Head of caudate nucleus (tissue), 42 donors: ENCODE results near the gene BTBD7.

Experiments
- DNase-seq, 42 donors: peaks; one replicate each; pipeline versions ENCODE4 v3.0.0 to v3.0.0-alpha.2; 2020 to 2021; ENCODE audit warnings: mixed read lengths in 7 of 42
- intact Hi-C: fragments of 100-400 bp; cut with DNase I; formaldehyde crosslinking; loops from one replicate; pipeline ENCODE4 v1.15.0; 2022

The BTBD7 gene

GRCh38 chr14:93230539-93230938 is 102.3 kb downstream of the BTBD7 start:
- intact Hi-C loops = loop anchor here (10.0 kb wide), 1 partner anchor 394 kb away; no protein-coding TSS in a partner anchor

GRCh38 chr14:93228550-93228949 is 104.3 kb downstream of the BTBD7 start:
- DNase-seq = no peak
- intact Hi-C loops = no loop called here

More at GRCh38 chr14:93230539-93230938, 102.3 kb downstream of the BTBD7 start:
- DNase-seq = peak in 1 of 42 donors; percentile 40

- intact Hi-C loops = no loop called here
- DNase-seq = peak in 1 of 42 donors; percentile 36
Observed at GRCh38 chr14:93223565-93223964, 109.3 kb downstream of the BTBD7 start.

- intact Hi-C loops = no loop called here
- no peak for DNase-seq
Observed at GRCh38 chr14:93220509-93220908, 112.3 kb downstream of the BTBD7 start.

GRCh38 chr14:93219103-93219726 is 113.6 kb downstream of the BTBD7 start:
- intact Hi-C loops = no loop called here
- peak in 23 of 42 donors; percentile 18 to 72 (median 47) for DNase-seq

GRCh38 chr14:93214598-93214997 is 118.2 kb downstream of the BTBD7 start:
- no peak for DNase-seq
- intact Hi-C loops = no loop called here

- DNase-seq = no peak
- intact Hi-C loops = no loop called here
Observed at GRCh38 chr14:93212432-93212831, 120.4 kb downstream of the BTBD7 start.

GRCh38 chr14:93207468-93208308 is 125.1 kb downstream of the BTBD7 start:
- intact Hi-C loops = loop anchor here (1.0 kb wide), 1 partner anchor 22 kb away; the partner anchor contains the start of gene LYSET
- DNase-seq = peak in 38 of 42 donors; percentile 19 to 82 (median 64)

- intact Hi-C loops = loop anchor here (1.0 kb wide), 1 partner anchor 22 kb away; the partner anchor contains the start of gene LYSET
- peak; percentile 91 to 99 (median 97) for DNase-seq
Observed at GRCh38 chr14:93206793-93207467, 125.9 kb downstream of the BTBD7 start, which contains the start of the genes GON7 and UBR7. GON7 (minus strand) TSS chr14:93207065; CDS start chr14:93207037, 28 bp downstream. UBR7 (plus strand) TSS chr14:93207256; CDS start chr14:93207292, 36 bp downstream.

GRCh38 chr14:93201155-93201704 is 131.6 kb downstream of the BTBD7 start:
- DNase-seq = no peak
- intact Hi-C loops = no loop called here

GRCh38 chr14:93200553-93200952 is 132.3 kb downstream of the BTBD7 start:
- intact Hi-C loops = no loop called here
- no peak for DNase-seq

GRCh38 chr14:93199031-93199430 is 133.8 kb downstream of the BTBD7 start:
- intact Hi-C loops = no loop called here

GRCh38 chr14:93195316-93195999 is 137.4 kb downstream of the BTBD7 start:
- DNase-seq = no peak
- intact Hi-C loops = no loop called here

More at GRCh38 chr14:93199031-93199430, 133.8 kb downstream of the BTBD7 start:
- DNase-seq = no peak
